Mesothelial cell of epicardium (in vitro differentiated cells): Measurements from ENCODE around the gene KCNJ2. TPM values are rescaled to one million over a fixed set of nuclear protein-coding genes. Genes with fewer than 3 reads are reported as not detected.

Experiments
- DNase-seq, 2 experiments: peaks; one replicate each; pipeline ENCODE4 v3.0.0; 2021; ENCODE audit warnings: low spot score in 2 of 2; ENCODE audit not compliant: unreplicated experiment in 2 of 2
- H3K27ac Mint-ChIP-seq: 2 replicates; pipeline ENCODE4 v1.8.0; 2021; ENCODE audit warnings: mixed read lengths
- H3K27me3 Mint-ChIP-seq: 2 replicates; pipeline ENCODE4 v1.8.0; 2021; ENCODE audit warnings: low read depth, mixed read lengths
- H3K36me3 Mint-ChIP-seq: 2 replicates; pipeline ENCODE4 v1.8.0; 2021; ENCODE audit warnings: mixed read lengths
- H3K4me1 Mint-ChIP-seq: 2 replicates; pipeline ENCODE4 v1.8.0; 2021; ENCODE audit warnings: mixed read lengths
- H3K4me3 Mint-ChIP-seq: 2 replicates; pipeline ENCODE4 v1.8.0; 2021; ENCODE audit warnings: mild to moderate bottlenecking, moderate library complexity, mixed read lengths
- H3K9me3 Mint-ChIP-seq: 2 replicates; pipeline ENCODE4 v1.8.0; 2021; ENCODE audit warnings: mixed read lengths
- total RNA-seq: library from RNA; stranded (reverse); gene quantifications from 3 replicates; pipeline ENCODE4 v1.2.1, GENCODE V29; 2021
- TF ChIP-seq, protein P1 (sequence below): fragments of 200-600 bp; sonication (generic); IDR thresholded peaks from one replicate; pipeline ENCODE4 v1.5.0; 2021; ENCODE audit warnings: antibody characterized with exemption; ENCODE audit not compliant: unreplicated experiment

Gene KCNJ2
- total RNA-seq, 1 donor from 2014 or later: 28.4 TPM

- TF ChIP-seq, protein P1, sequence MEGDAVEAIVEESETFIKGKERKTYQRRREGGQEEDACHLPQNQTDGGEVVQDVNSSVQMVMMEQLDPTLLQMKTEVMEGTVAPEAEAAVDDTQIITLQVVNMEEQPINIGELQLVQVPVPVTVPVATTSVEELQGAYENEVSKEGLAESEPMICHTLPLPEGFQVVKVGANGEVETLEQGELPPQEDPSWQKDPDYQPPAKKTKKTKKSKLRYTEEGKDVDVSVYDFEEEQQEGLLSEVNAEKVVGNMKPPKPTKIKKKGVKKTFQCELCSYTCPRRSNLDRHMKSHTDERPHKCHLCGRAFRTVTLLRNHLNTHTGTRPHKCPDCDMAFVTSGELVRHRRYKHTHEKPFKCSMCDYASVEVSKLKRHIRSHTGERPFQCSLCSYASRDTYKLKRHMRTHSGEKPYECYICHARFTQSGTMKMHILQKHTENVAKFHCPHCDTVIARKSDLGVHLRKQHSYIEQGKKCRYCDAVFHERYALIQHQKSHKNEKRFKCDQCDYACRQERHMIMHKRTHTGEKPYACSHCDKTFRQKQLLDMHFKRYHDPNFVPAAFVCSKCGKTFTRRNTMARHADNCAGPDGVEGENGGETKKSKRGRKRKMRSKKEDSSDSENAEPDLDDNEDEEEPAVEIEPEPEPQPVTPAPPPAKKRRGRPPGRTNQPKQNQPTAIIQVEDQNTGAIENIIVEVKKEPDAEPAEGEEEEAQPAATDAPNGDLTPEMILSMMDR: no peak
- Mint-ChIP-seq H3K27ac (no peak overlapping the region), H3K9me3 (peaks cover 22% of the 10 kb centered on the region), H3K4me1 (peaks cover 56% of the 10 kb centered on the region), H3K36me3 (peaks cover 3% of the 10 kb centered on the region), H3K4me3 (no peak overlapping the region), H3K27me3 (no peaks in the 10 kb centered on the region)
- no peak for DNase-seq
Observed at GRCh38 chr17:70132505-70132904, 36.8 kb upstream of the KCNJ2 start.

GRCh38 chr17:70134042-70134441 is 35.3 kb upstream of the KCNJ2 start:
- H3K4me1 Mint-ChIP-seq: peaks cover 68% of the 10 kb centered on the region
- peak overlapping the region; percentile 69 for H3K27ac Mint-ChIP-seq
- DNase-seq: no peak
- H3K36me3 Mint-ChIP-seq: peaks cover 3% of the 10 kb centered on the region
- no peaks in the 10 kb centered on the region for H3K27me3 Mint-ChIP-seq
- H3K9me3 Mint-ChIP-seq: peaks cover 15% of the 10 kb centered on the region
- no peak overlapping the region for H3K4me3 Mint-ChIP-seq
- TF ChIP-seq, protein P1: no peak

- no peak for DNase-seq
- peaks cover 3% of the 10 kb centered on the region for H3K36me3 Mint-ChIP-seq
- H3K27me3 Mint-ChIP-seq: no peaks in the 10 kb centered on the region
- TF ChIP-seq, protein P1: no peak
- peak overlapping the region; percentile 66 for H3K27ac Mint-ChIP-seq
- peaks cover 75% of the 10 kb centered on the region for H3K4me1 Mint-ChIP-seq
- H3K4me3 Mint-ChIP-seq: no peak overlapping the region
- peaks cover 15% of the 10 kb centered on the region for H3K9me3 Mint-ChIP-seq
Observed at GRCh38 chr17:70134777-70135176, 34.6 kb upstream of the KCNJ2 start.

GRCh38 chr17:70136131-70136530 is 33.2 kb upstream of the KCNJ2 start:
- TF ChIP-seq, protein P1: no peak
- Mint-ChIP-seq H3K36me3 (peaks cover 3% of the 10 kb centered on the region), H3K27me3 (no peaks in the 10 kb centered on the region), H3K9me3 (peaks cover 15% of the 10 kb centered on the region), H3K4me1 (peaks cover 72% of the 10 kb centered on the region), H3K4me3 (no peak overlapping the region), H3K27ac (peak overlapping the region; percentile 82)
- no peak for DNase-seq

GRCh38 chr17:70137451-70138230 is 31.7 kb upstream of the KCNJ2 start:
- Mint-ChIP-seq H3K27me3 (no peaks in the 10 kb centered on the region), H3K27ac (peak overlapping the region; percentile 95), H3K4me3 (peak overlapping the region; percentile 50), H3K4me1 (peaks cover 71% of the 10 kb centered on the region), H3K36me3 (no peaks in the 10 kb centered on the region), H3K9me3 (peaks cover 6% of the 10 kb centered on the region)
- no peak for DNase-seq
- TF ChIP-seq, protein P1: no peak
